ENCODE results near the gene ZNF208.

DNA sequence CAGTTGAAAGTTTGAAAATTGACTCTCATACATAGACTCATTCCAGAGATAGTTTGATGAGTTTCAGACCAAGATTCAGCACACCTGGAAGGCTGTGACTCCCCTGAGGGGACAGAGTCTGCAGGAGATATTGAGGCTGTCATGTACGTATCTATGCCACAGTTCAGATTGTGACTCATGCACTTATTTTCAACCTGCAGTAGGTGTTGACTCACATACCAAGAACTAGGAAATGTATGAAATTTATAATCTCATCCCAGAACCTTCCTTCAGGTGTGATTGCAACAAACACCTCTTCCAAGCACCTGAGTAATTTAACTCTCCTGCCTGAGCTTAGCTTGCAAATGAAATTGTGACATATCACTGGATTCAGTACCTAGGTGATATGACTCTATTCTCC is 110.3 kb downstream of the ZNF208 start:
- TF ChIP-seq, protein P1, sequence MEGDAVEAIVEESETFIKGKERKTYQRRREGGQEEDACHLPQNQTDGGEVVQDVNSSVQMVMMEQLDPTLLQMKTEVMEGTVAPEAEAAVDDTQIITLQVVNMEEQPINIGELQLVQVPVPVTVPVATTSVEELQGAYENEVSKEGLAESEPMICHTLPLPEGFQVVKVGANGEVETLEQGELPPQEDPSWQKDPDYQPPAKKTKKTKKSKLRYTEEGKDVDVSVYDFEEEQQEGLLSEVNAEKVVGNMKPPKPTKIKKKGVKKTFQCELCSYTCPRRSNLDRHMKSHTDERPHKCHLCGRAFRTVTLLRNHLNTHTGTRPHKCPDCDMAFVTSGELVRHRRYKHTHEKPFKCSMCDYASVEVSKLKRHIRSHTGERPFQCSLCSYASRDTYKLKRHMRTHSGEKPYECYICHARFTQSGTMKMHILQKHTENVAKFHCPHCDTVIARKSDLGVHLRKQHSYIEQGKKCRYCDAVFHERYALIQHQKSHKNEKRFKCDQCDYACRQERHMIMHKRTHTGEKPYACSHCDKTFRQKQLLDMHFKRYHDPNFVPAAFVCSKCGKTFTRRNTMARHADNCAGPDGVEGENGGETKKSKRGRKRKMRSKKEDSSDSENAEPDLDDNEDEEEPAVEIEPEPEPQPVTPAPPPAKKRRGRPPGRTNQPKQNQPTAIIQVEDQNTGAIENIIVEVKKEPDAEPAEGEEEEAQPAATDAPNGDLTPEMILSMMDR (IDR thresholded peaks at IDR 0.05; ENCODE audit: low read depth, low read length, missing input control), result no peak
- TF ChIP-seq SP1 (IDR thresholded peaks at IDR 0.05) (no peak), TAF1 (conservative IDR thresholded peaks at IDR 0.05) (no peak), YY1 (IDR thresholded peaks at IDR 0.05) (no peak), RAD21 (IDR thresholded peaks at IDR 0.05) (no peak), RXRA (IDR thresholded peaks at IDR 0.05) (no peak), GABPA (IDR thresholded peaks at IDR 0.05 in 1 of 2, conservative IDR thresholded peaks at IDR 0.05 in 1 of 2) (no peak)
- TF ChIP-seq, protein P2, sequence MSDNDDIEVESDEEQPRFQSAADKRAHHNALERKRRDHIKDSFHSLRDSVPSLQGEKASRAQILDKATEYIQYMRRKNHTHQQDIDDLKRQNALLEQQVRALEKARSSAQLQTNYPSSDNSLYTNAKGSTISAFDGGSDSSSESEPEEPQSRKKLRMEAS (IDR thresholded peaks at IDR 0.05), result no peak
- TF ChIP-seq, protein P3, sequence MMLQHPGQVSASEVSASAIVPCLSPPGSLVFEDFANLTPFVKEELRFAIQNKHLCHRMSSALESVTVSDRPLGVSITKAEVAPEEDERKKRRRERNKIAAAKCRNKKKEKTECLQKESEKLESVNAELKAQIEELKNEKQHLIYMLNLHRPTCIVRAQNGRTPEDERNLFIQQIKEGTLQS (IDR thresholded peaks at IDR 0.05), result no peak
- TF ChIP-seq, protein P4, sequence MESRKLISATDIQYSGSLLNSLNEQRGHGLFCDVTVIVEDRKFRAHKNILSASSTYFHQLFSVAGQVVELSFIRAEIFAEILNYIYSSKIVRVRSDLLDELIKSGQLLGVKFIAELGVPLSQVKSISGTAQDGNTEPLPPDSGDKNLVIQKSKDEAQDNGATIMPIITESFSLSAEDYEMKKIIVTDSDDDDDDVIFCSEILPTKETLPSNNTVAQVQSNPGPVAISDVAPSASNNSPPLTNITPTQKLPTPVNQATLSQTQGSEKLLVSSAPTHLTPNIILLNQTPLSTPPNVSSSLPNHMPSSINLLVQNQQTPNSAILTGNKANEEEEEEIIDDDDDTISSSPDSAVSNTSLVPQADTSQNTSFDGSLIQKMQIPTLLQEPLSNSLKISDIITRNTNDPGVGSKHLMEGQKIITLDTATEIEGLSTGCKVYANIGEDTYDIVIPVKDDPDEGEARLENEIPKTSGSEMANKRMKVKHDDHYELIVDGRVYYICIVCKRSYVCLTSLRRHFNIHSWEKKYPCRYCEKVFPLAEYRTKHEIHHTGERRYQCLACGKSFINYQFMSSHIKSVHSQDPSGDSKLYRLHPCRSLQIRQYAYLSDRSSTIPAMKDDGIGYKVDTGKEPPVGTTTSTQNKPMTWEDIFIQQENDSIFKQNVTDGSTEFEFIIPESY (IDR thresholded peaks at IDR 0.05), result no peak
- TF ChIP-seq, protein P5, sequence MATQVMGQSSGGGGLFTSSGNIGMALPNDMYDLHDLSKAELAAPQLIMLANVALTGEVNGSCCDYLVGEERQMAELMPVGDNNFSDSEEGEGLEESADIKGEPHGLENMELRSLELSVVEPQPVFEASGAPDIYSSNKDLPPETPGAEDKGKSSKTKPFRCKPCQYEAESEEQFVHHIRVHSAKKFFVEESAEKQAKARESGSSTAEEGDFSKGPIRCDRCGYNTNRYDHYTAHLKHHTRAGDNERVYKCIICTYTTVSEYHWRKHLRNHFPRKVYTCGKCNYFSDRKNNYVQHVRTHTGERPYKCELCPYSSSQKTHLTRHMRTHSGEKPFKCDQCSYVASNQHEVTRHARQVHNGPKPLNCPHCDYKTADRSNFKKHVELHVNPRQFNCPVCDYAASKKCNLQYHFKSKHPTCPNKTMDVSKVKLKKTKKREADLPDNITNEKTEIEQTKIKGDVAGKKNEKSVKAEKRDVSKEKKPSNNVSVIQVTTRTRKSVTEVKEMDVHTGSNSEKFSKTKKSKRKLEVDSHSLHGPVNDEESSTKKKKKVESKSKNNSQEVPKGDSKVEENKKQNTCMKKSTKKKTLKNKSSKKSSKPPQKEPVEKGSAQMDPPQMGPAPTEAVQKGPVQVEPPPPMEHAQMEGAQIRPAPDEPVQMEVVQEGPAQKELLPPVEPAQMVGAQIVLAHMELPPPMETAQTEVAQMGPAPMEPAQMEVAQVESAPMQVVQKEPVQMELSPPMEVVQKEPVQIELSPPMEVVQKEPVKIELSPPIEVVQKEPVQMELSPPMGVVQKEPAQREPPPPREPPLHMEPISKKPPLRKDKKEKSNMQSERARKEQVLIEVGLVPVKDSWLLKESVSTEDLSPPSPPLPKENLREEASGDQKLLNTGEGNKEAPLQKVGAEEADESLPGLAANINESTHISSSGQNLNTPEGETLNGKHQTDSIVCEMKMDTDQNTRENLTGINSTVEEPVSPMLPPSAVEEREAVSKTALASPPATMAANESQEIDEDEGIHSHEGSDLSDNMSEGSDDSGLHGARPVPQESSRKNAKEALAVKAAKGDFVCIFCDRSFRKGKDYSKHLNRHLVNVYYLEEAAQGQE (IDR thresholded peaks at IDR 0.05), result no peak

Data from liver (tissue), 3 donors.